K562 (cell line): ENCODE data around the gene NEK1. TPM values are rescaled to one million over a fixed set of nuclear protein-coding genes. Genes with fewer than 3 reads are reported as not detected.

Source experiments
- ATAC-seq: fragments of 200-7000 bp; cut with Tn5 transposase; 3 replicates; pipeline ENCODE4 v1.9.1; 2020; ENCODE audit warnings: moderate library complexity
- BruUV-seq: library from RNA; stranded (reverse); fragments of 400-500 nt; replicated peaks from 2 replicates; lab custom pipeline; 2021; lab: Mats Ljungman, UMichigan
- CTCF ChIA-PET: fragments of 300-600 bp; formaldehyde crosslinking; extraction: SDS; loops from one replicate; lab custom pipeline; 2021; ENCODE audit warnings: low intra/inter-chr PET ratio; lab: Yijun Ruan, JAX
- POLR2A ChIA-PET: fragments of 300-600, 350-650 bp; sonication (Branson Sonifier 250); formaldehyde crosslinking; extraction: SDS; loops from one replicate; lab custom pipeline; 2021; ENCODE audit warnings: antibody characterized with exemption, inconsistent platforms; lab: Yijun Ruan, JAX
- DNase-seq, 4 experiments: peaks; one replicate each; pipeline versions ENCODE4 v3.0.0 to v3.0.0-alpha.2; 2011 to 2018; ENCODE audit warnings: low spot score in 3 of 4, mixed read lengths in 3 of 4; ENCODE audit errors: extremely low read depth in 1 of 4
- FAIRE-seq: peaks from 2 replicates; lab custom pipeline; 2011; peaks lifted over from hg19 to GRCh38; lab: Jason Lieb, UNC
- H2AFZ ChIP-seq: 2 replicates; pipeline ENCODE4 v1.6.0; 2011; ENCODE audit warnings: low read depth, low read length, control low read depth, inconsistent platforms
- H3K27ac ChIP-seq: fragments of 200-600 bp; 3 replicates; pipeline ENCODE4 v1.8.0; 2011; ENCODE audit warnings: low read depth, mild to moderate bottlenecking, control low read depth, inconsistent platforms, low read length, moderate library complexity, mixed read lengths; ENCODE audit errors: extremely low read depth
- H3K27me3 ChIP-seq, 2 experiments: fragments of 300-600 bp in 1 of 2; 2 replicates in 1 of 2; 3 replicates in 1 of 2; pipeline versions ENCODE4 v1.6.0 to v1.8.0; 2011; ENCODE audit warnings: inconsistent platforms in 2 of 2, low read length in 2 of 2, mild to moderate bottlenecking in 1 of 2, mixed read lengths in 1 of 2, moderate library complexity in 1 of 2; ENCODE audit not compliant: control insufficient read depth in 2 of 2, insufficient read depth in 2 of 2
- H3K36me3 ChIP-seq: fragments of 300-600 bp; 3 replicates; pipeline ENCODE4 v1.8.0; 2011; ENCODE audit warnings: mild to moderate bottlenecking, low read length, inconsistent platforms; ENCODE audit not compliant: control insufficient read depth, insufficient read depth
- H3K4me1 ChIP-seq, 2 experiments: fragments of 200-600 bp in 1 of 2; replicated peaks in 1 of 2; 2 replicates in 1 of 2; 3 replicates in 1 of 2; pipeline versions ENCODE4 v1.5.1 to v1.8.0; 2011; ENCODE audit warnings: inconsistent platforms in 2 of 2, low read length in 2 of 2, mild to moderate bottlenecking in 1 of 2, mixed read lengths in 1 of 2, moderate library complexity in 1 of 2; ENCODE audit not compliant: control insufficient read depth in 2 of 2, insufficient read depth in 2 of 2
- H3K4me2 ChIP-seq: 2 replicates; pipeline ENCODE4 v1.6.1; 2011; ENCODE audit warnings: low read length, control low read depth, inconsistent platforms, mixed read lengths; ENCODE audit not compliant: insufficient read depth
- H3K4me3 ChIP-seq: fragments of 200-600 bp; sonication (generic), shearing (Covaris generic); 2 replicates; pipeline ENCODE4 v1.5.1; 2016; ENCODE audit warnings: control low read depth, inconsistent platforms
- H3K79me2 ChIP-seq: fragments of 200-600 bp; 3 replicates; pipeline ENCODE4 v1.8.0; 2011; ENCODE audit warnings: low read length, inconsistent platforms; ENCODE audit not compliant: control insufficient read depth, insufficient read depth
- H3K9ac ChIP-seq, 2 experiments: 2 replicates each; pipeline versions ENCODE4 v1.6.0 to v1.6.1; 2011; ENCODE audit warnings: low read depth in 2 of 2, low read length in 2 of 2, control low read depth in 1 of 2, inconsistent platforms in 1 of 2, mild to moderate bottlenecking in 1 of 2, mixed read lengths in 1 of 2; ENCODE audit not compliant: insufficient read depth in 1 of 2
- H3K9me1 ChIP-seq: one replicate; pipeline ENCODE4 v1.6.0; 2011; ENCODE audit warnings: inconsistent platforms, mild to moderate bottlenecking, low read length, moderate library complexity; ENCODE audit not compliant: control insufficient read depth, insufficient read depth
- H3K9me3 ChIP-seq: replicated peaks from 2 replicates; pipeline ENCODE4 v1.5.1; 2011; ENCODE audit warnings: low read depth, low read length, inconsistent platforms; ENCODE audit not compliant: control insufficient read depth, insufficient read depth
- H4K20me1 ChIP-seq: replicated peaks from 2 replicates; pipeline ENCODE4 v1.6.1; 2011; ENCODE audit warnings: low read length, inconsistent platforms, mixed read lengths; ENCODE audit not compliant: control insufficient read depth, insufficient read depth
- BRD4 ChIP-seq: fragments of 200-600 bp; sonication (generic); IDR thresholded peaks from 2 replicates; pipeline ENCODE4 v1.6.1; 2017; ENCODE audit warnings: inconsistent platforms
- DPF2 ChIP-seq: fragments of 450-650 bp; IDR thresholded peaks from 2 replicates; pipeline ENCODE4 v1.6.1; 2016
- E2F5 ChIP-seq: sonication (generic); formaldehyde crosslinking; IDR thresholded peaks from 2 replicates; pipeline ENCODE4 v1.8.0; 2022; ENCODE audit warnings: mild to moderate bottlenecking, missing genetic modification reagents
- KDM1A ChIP-seq, 2 experiments: fragments of 450-650 bp; IDR thresholded peaks; 2 replicates each; pipeline ENCODE4 v1.6.1; 2016; ENCODE audit warnings: mild to moderate bottlenecking in 2 of 2
- PHF21A ChIP-seq: fragments of 450-650 bp; IDR thresholded peaks from 2 replicates; pipeline ENCODE4 v1.6.1; 2017; ENCODE audit warnings: low read depth, borderline replicate concordance
- WGBS: fragments of 100-300 bp; shearing (Covaris generic); methylation state at CpG from one replicate; pipeline ENCODE4 v1.1.6; 2016; ENCODE audit warnings: low coverage, mixed read lengths; ENCODE audit not compliant: insufficient coverage; ENCODE audit errors: missing lambda C conversion rate; 5-methylcytosine and 5-hydroxymethylcytosine counted together
- in situ Hi-C: fragments of 300-500 bp; cut with MboI; formaldehyde crosslinking; loops from 4 replicates; pipeline ENCODE4 v1.15.0; 2018; ENCODE audit warnings: inconsistent platforms, mixed read lengths
- intact Hi-C: fragments of 100-400 bp; cut with micrococcal nuclease; formaldehyde crosslinking; loops from 2 replicates; pipeline ENCODE4 v1.14.2; 2022
- polyA plus RNA-seq, 8 experiments: library from polyadenylated mRNA; depleted of rRNA in 4 of 8; stranded (reverse) in 5 of 8; unstranded in 3 of 8; fragments of >200 nt; fragmentation: Nextera tagmentation in 2 of 8; fragmentation: Illumina TruSeq in 1 of 8; extraction: Ambion mirVana in 2 of 8; extraction: Trizol in 1 of 8; gene quantifications; 2 replicates each; pipeline versions ENCODE4 v1.2.1 to v1.2.3, GENCODE V29; 2011 to 2014; ENCODE audit warnings: inconsistent platforms in 1 of 8, missing spikeins in 1 of 8
- total RNA-seq, 7 experiments: library from RNA; depleted of rRNA in 6 of 7; stranded (reverse); fragments of >200 nt in 6 of 7; fragmentation: Illumina TruSeq in 2 of 7; extraction: Trizol in 2 of 7; gene quantifications; 2 replicates each; pipeline versions ENCODE4 v1.2.1 to v1.2.3, GENCODE V29; 2011 to 2021; ENCODE audit warnings: low replicate concordance in 1 of 7
- TF ChIP-seq, protein P1 (sequence below): sonication (generic); formaldehyde crosslinking; IDR thresholded peaks from 2 replicates; pipeline ENCODE4 v1.8.0; 2023; ENCODE audit warnings: mild to moderate bottlenecking, missing genetic modification reagents
- TF ChIP-seq, protein P2 (sequence below): fragments of 250-450 bp; sonication (Bioruptor Pico); IDR thresholded peaks from 2 replicates; pipeline ENCODE4 v1.8.0; 2022; ENCODE audit warnings: moderate library complexity, mild to moderate bottlenecking, inconsistent platforms

The NEK1 gene
- total and polyA plus RNA-seq, 9 of the 15 experiments (the other 6 are each of a cell fraction or from before 2014, with no cell fraction given): 6.2 to 15.7 (median 10.3) TPM

DNA sequence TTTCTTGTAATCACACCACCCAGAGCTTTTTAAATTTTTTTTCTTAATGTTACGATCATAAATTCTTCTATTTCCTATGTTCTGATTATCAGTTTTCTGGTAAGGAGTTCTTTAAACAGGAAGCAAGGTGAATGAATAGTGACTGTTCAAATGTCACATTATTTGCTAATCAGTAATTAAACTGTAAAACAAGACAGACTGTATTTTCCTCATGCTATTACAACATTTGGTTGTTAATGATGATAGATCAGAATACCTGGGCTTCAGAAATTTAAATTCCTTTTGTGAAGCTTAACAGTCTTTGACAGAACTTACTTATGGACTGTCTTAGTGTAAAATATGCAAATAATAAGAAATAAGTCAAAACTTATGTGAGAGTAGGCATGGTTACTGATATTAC lies 49.4 kb upstream of the NEK1 start:
- intact Hi-C loops: loop anchor here (2.0 to 5.0 kb wide), 2 partner anchors 49 to 96 kb away; partner anchors contain the start of genes HPF1 and NEK1
- peak; percentile 59; the same call in 1 of the 2 replicates for TF ChIP-seq BRD4
- TF ChIP-seq, protein P1, sequence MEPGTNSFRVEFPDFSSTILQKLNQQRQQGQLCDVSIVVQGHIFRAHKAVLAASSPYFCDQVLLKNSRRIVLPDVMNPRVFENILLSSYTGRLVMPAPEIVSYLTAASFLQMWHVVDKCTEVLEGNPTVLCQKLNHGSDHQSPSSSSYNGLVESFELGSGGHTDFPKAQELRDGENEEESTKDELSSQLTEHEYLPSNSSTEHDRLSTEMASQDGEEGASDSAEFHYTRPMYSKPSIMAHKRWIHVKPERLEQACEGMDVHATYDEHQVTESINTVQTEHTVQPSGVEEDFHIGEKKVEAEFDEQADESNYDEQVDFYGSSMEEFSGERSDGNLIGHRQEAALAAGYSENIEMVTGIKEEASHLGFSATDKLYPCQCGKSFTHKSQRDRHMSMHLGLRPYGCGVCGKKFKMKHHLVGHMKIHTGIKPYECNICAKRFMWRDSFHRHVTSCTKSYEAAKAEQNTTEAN (CRISPR knock-in tag): no peak

GRCh38 chr4:169660929-169661328 lies 48.5 kb upstream of the NEK1 start:
- whole genome bisulfite sequencing: 1% methylated on average over 3 of the region's 3 CpGs
- intact Hi-C loops: loop anchor here (1.0 to 5.0 kb wide), 4 partner anchors 35 to 96 kb away; partner anchors contain the start of genes CLCN3, HPF1 and NEK1
- ATAC-seq: no peak
- no TSS peak for BruUV-seq
- Histone ChIP-seq H3K27me3 (no peaks in the 10 kb centered on the region), H3K36me3 (0 out of 3 replicates have a peak, but pooled peaks cover 4% of the 10 kb centered on the region), H2AFZ (no peak overlapping the region), H3K4me1 (peaks cover 0 to 10% of the 10 kb centered on the region in 2 experiments; a peak in 3 of 5 replicates), H3K9me1 (no peaks in the 10 kb centered on the region), H4K20me1 (no peaks in the 10 kb centered on the region), H3K4me2 (peak overlapping the region; percentile 63), H3K4me3 (peak overlapping the region; percentile 51), H3K27ac (peak overlapping the region; percentile 93), H3K79me2 (peaks cover 92% of the 10 kb centered on the region), H3K9ac (peak overlapping the region in 1 of 2 experiments; percentile 89; a peak in 3 of 4 replicates), H3K9me3 (no peaks in the 10 kb centered on the region; the same call in 1 of the 2 replicates)
- POLR2A ChIA-PET: interaction anchor here (1.0 to 6.6 kb wide), 8 partner anchors 16 to 71 kb away, joined by 3 to 51 read pairs (median 14); partner anchors contain the start of genes CLCN3 and NEK1
- DNase-seq: no peak
- FAIRE-seq: peak; percentile 37
- in situ Hi-C loops: no loop called here
- CTCF ChIA-PET: no interaction called here
- TF ChIP-seq, protein P2, sequence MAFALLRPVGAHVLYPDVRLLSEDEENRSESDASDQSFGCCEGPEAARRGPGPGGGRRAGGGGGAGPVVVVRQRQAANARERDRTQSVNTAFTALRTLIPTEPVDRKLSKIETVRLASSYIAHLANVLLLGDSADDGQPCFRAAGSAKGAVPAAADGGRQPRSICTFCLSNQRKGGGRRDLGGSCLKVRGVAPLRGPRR (CRISPR knock-in tag): no peak
- no peak for TF ChIP-seq E2F5 (CRISPR knock-in tag)
- no peak for TF ChIP-seq DPF2
- TF ChIP-seq PHF21A: no peak
- TF ChIP-seq KDM1A (IDR thresholded peaks at IDR 0.05): no peak

More for the DNA sequence above, 49.4 kb upstream of the NEK1 start:
- in situ Hi-C loops: no loop called here
- H3K9ac ChIP-seq: peak overlapping the region in 1 of 2 experiments; percentile 89; a peak in 2 of 4 replicates
- H3K4me2 ChIP-seq: peak overlapping the region; percentile 71
- BruUV-seq: no TSS peak
- ChIA-PET CTCF (no interaction called here), POLR2A (interaction anchor here (1.3 to 6.6 kb wide), 4 partner anchors 11 to 42 kb away, joined by 3 to 51 read pairs (median 20); partner anchors contain the start of gene CLCN3)
- H3K4me1 ChIP-seq: peaks cover 0 to 10% of the 10 kb centered on the region in 2 experiments; a peak in 3 of 5 replicates
- H3K9me1 ChIP-seq: no peaks in the 10 kb centered on the region
- DNase-seq (no peak), ATAC-seq (no peak), FAIRE-seq (peak; percentile 54)
- no peak overlapping the region for H2AFZ ChIP-seq
- H3K36me3 ChIP-seq: peaks cover 10% of the 10 kb centered on the region
- 0% methylated on average over 1 of the region's 1 CpG for WGBS
- no peaks in the 10 kb centered on the region for H4K20me1 ChIP-seq
- H3K27ac ChIP-seq: peak overlapping the region; percentile 93; the same call in 2 of the 3 replicates
- H3K79me2 ChIP-seq: peaks cover 92% of the 10 kb centered on the region
- peak overlapping the region; percentile 51 for H3K4me3 ChIP-seq
- H3K27me3 ChIP-seq: no peaks in the 10 kb centered on the region
- H3K9me3 ChIP-seq: peaks cover 6% of the 10 kb centered on the region
